GM21360 (cell line): ENCODE data around the gene HDLBP.
"Not testable (repeated sequence)": the region's sequence is repeated elsewhere in the genome, so short reads cannot be mapped to it uniquely, and the experiment has no call there.

Source experiments
- ATAC-seq: cut with Tn5 transposase; IDR thresholded peaks from one replicate; pipeline ENCODE4 v1.9.1; 2021; ENCODE audit warnings: mild to moderate bottlenecking, moderate library complexity; ENCODE audit not compliant: unreplicated experiment

Gene HDLBP

GRCh38 chr2:241330616-241330981 is 15.1 kb upstream of the HDLBP start:
- no peak for ATAC-seq

- ATAC-seq: no peak
Observed at GRCh38 chr2:241329669-241330615, 14.5 kb upstream of the HDLBP start.

GRCh38 chr2:241325257-241325656 is 9.8 kb upstream of the HDLBP start:
- no peak for ATAC-seq

- no peak for ATAC-seq
Observed at GRCh38 chr2:241324775-241325174, 9.3 kb upstream of the HDLBP start.

- no peak for ATAC-seq
Observed at GRCh38 chr2:241323778-241324177, 8.3 kb upstream of the HDLBP start.

GRCh38 chr2:241321886-241322285 is 6.4 kb upstream of the HDLBP start:
- no peak for ATAC-seq

GRCh38 chr2:241321033-241321432 is 5.6 kb upstream of the HDLBP start:
- ATAC-seq: no peak

- no peak for ATAC-seq
Observed at GRCh38 chr2:241320394-241320793, 4.9 kb upstream of the HDLBP start.

GRCh38 chr2:241318830-241319229 is 3.4 kb upstream of the HDLBP start:
- not testable (repeated sequence) for ATAC-seq

- no peak for ATAC-seq
Observed at GRCh38 chr2:241317391-241317790, 1.9 kb upstream of the HDLBP start.

GRCh38 chr2:241316825-241317224 is 1.4 kb upstream of the HDLBP start:
- no peak for ATAC-seq

- peak; percentile 34 for ATAC-seq
Observed at GRCh38 chr2:241315879-241316631, 583 bp upstream of the HDLBP start, which contains the start of gene SEPTIN2. SEPTIN2 (plus strand) TSS chr2:241315925; CDS start chr2:241324233, 8,308 bp downstream.

GRCh38 chr2:241314226-241315092 is 1.0 kb downstream of the HDLBP start:
- ATAC-seq: no peak

- ATAC-seq: no peak
Observed at GRCh38 chr2:241313543-241314095, 1.9 kb downstream of the HDLBP start.

- ATAC-seq: no peak
Observed at GRCh38 chr2:241312082-241312481, 3.4 kb downstream of the HDLBP start.

GRCh38 chr2:241310917-241311566 is 4.4 kb downstream of the HDLBP start:
- ATAC-seq: no peak

- ATAC-seq: no peak
Observed at GRCh38 chr2:241309684-241310117, 5.8 kb downstream of the HDLBP start.

GRCh38 chr2:241308832-241309500 is 6.5 kb downstream of the HDLBP start:
- no peak for ATAC-seq

- no peak for ATAC-seq
Observed at GRCh38 chr2:241308267-241308666, 7.2 kb downstream of the HDLBP start.
